Glutamatergic neuron (in vitro differentiated cells): Measurements from ENCODE around the gene HRNR. TPM values are rescaled to one million over a fixed set of nuclear protein-coding genes. Genes with fewer than 3 reads are reported as not detected.
"Not testable (repeated sequence)": the region's sequence is repeated elsewhere in the genome, so short reads cannot be mapped to it uniquely, and the experiment has no call there.

ENCODE experiments used
- DNase-seq: peaks from one replicate; pipeline ENCODE4 v3.0.0; 2022
- H3K27ac Mint-ChIP-seq: one replicate; pipeline ENCODE4 v1.8.0; 2020; ENCODE audit warnings: mild to moderate bottlenecking, mixed read lengths, inconsistent platforms; ENCODE audit not compliant: unreplicated experiment
- H3K27me3 Mint-ChIP-seq: one replicate; pipeline ENCODE4 v1.8.0; 2020; ENCODE audit warnings: mild to moderate bottlenecking, moderate library complexity, mixed read lengths, inconsistent platforms; ENCODE audit not compliant: unreplicated experiment
- H3K36me3 Mint-ChIP-seq: one replicate; pipeline ENCODE4 v1.8.0; 2020; ENCODE audit warnings: mild to moderate bottlenecking, mixed read lengths, inconsistent platforms; ENCODE audit not compliant: unreplicated experiment
- H3K4me1 Mint-ChIP-seq: one replicate; pipeline ENCODE4 v1.8.0; 2020; ENCODE audit warnings: mild to moderate bottlenecking, low read depth, mixed read lengths, inconsistent platforms; ENCODE audit not compliant: unreplicated experiment
- H3K4me3 Mint-ChIP-seq: one replicate; pipeline ENCODE4 v1.8.0; 2020; ENCODE audit warnings: mild to moderate bottlenecking, mixed read lengths, inconsistent platforms; ENCODE audit not compliant: unreplicated experiment
- H3K9me3 Mint-ChIP-seq: one replicate; pipeline ENCODE4 v1.8.0; 2020; ENCODE audit warnings: mild to moderate bottlenecking, moderate library complexity, mixed read lengths, inconsistent platforms; ENCODE audit not compliant: unreplicated experiment
- CTCF ChIP-seq: fragments of 200-600 bp; sonication (generic); IDR thresholded peaks from one replicate; pipeline ENCODE4 v1.5.0; 2021; ENCODE audit not compliant: partially characterized antibody, unreplicated experiment
- long read RNA-seq: library from polyadenylated mRNA; unstranded; transcript quantifications from one replicate; pipeline ENCODE4 v2.0.0, GENCODE V29; 2020; ENCODE audit not compliant: unreplicated experiment
- total RNA-seq: library from RNA; stranded (reverse); fragmentation: NEBNext Ultra II Directional; extraction: Animal tissue kit (Norgen Biotek cat#: 25700); gene quantifications from one replicate; pipeline ENCODE4 v1.2.1, GENCODE V29; 2021; ENCODE audit not compliant: unreplicated experiment

HRNR gene
- not detected for total RNA-seq
- long read RNA-seq, result 0 reads

DNA sequence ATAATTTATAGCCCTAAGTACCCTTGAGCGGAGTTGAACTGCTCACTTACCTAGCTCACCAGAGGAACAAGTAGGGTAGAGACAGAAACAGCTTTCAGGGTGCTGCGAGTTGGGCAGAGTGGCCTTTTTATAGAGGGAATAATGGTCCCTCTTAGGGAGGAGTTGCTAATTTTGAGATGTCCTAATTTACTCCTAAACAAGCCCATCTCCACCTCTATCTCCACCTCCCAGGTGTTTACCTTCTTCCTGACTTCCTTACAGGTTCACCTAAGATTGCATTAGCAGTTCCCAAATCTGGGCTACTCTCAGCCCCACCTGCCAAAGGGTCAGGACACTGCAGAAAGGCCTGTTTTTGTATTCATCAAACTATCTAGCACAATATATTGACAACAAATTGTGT lies at the start of gene HRNR:
Gene HRNR (minus strand): TSS at position 101 of the 400 bp plus-strand sequence. CDS start 940 bp downstream, outside the sequence.
- Mint-ChIP-seq H3K4me3 (no peak within 1 kb of the TSS), H3K4me1 (no peaks in the 10 kb centered on the region), H3K27ac (no peak within 1 kb of the TSS), H3K27me3 (no peaks in the 10 kb centered on the region), H3K9me3 (peaks cover 6% of the 10 kb centered on the region), H3K36me3 (peaks cover 16% of the 10 kb centered on the region)
- TF ChIP-seq CTCF, result no peak
- no peak for DNase-seq

GRCh38 chr1:152256394-152256793 lies 32.4 kb upstream of the HRNR start:
- H3K27ac Mint-ChIP-seq, H3K4me1 Mint-ChIP-seq, H3K27me3 Mint-ChIP-seq, H3K36me3 Mint-ChIP-seq, DNase-seq, H3K4me3 Mint-ChIP-seq, H3K9me3 Mint-ChIP-seq: not testable (repeated sequence)

DNA sequence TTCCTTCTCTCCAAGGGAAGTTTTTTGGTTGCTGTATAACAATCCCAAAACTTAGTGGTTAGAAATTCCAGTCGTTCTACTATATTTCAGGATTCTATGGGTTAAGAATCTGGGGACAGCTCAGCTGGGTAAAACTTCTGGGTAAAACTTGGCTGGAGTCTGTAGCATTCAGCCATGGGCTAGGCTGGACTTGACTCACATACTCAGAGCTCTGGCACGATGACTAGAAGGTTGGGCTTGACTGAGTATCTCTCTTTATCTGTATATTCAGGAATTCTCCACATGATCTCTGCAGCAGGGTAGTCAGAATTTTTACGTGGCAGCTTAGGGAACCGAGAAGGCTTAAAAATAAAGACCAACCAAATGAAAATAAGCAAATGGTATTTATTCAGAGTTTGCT lies 28.2 kb upstream of the HRNR start:
- H3K9me3 Mint-ChIP-seq, result no peaks in the 10 kb centered on the region
- H3K27me3 Mint-ChIP-seq, result peaks cover 2% of the 10 kb centered on the region
- H3K4me1 Mint-ChIP-seq, result no peaks in the 10 kb centered on the region
- H3K36me3 Mint-ChIP-seq, result no peaks in the 10 kb centered on the region
- TF ChIP-seq CTCF, result no peak
- no peak overlapping the region for H3K27ac Mint-ChIP-seq
- no peak overlapping the region for H3K4me3 Mint-ChIP-seq
- no peak for DNase-seq

DNA sequence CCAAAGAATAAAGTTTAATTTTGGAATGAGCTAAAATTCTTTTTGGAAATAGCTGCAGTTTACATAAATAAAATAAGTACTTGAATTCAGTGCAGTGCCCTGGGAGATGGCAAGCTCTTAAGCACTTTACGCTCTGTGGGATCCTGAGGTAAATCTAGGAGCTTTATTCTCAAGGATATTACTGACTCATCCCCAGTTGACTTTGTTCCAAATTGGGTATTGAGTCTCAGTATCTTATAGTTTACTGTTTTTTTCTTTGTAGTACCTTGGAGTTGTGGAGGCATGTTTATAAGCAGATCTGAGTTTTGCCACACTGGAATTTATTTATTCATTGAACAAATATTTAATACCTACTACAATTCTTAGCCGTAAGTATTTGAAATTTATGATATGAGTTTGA lies 27.4 kb upstream of the HRNR start:
- H3K4me1 Mint-ChIP-seq, result no peaks in the 10 kb centered on the region
- H3K4me3 Mint-ChIP-seq, result no peak overlapping the region
- H3K9me3 Mint-ChIP-seq, result no peaks in the 10 kb centered on the region
- H3K36me3 Mint-ChIP-seq, result no peaks in the 10 kb centered on the region
- peaks cover 2% of the 10 kb centered on the region for H3K27me3 Mint-ChIP-seq
- no peak overlapping the region for H3K27ac Mint-ChIP-seq
- no peak for DNase-seq
- no peak for TF ChIP-seq CTCF

DNA sequence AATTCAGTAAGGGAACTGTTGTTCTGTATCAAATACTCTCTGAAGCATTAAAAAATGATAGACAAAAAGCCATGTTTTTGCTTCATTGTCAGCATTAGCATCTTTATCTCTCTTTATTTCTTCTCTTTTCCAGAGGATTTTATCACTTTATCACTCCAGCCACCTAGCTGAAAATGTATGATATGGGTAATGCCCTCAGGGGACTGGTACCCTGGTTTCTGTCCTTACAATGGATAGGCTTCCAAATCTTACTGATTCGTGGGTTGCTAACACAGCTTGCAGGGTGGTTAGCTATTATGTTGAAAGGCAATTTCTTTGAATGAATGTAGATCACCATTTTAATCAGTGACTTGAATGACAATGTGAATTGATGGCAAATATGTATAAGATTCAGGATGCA lies 23.3 kb upstream of the HRNR start:
- Mint-ChIP-seq H3K9me3 (no peaks in the 10 kb centered on the region), H3K4me1 (no peaks in the 10 kb centered on the region), H3K4me3 (no peak overlapping the region), H3K36me3 (no peaks in the 10 kb centered on the region), H3K27me3 (no peaks in the 10 kb centered on the region), H3K27ac (no peak overlapping the region)
- no peak for DNase-seq
- TF ChIP-seq CTCF, result no peak
